ENCODE measurements around the gene DLST.
"Not testable (repeated sequence)": the region's sequence is repeated elsewhere in the genome, so short reads cannot be mapped to it uniquely, and the experiment has no call there.

The DLST gene

GRCh38 chr14:74932401-74932901, 50.7 kb downstream of the DLST start:
- Mint-ChIP-seq H3K4me1 (ENCODE audit: low read depth) (peaks cover 17% of the 10 kb centered on the region), H3K4me3 (no peak overlapping the region), H3K36me3 (ENCODE audit: low read depth) (no peaks in the 10 kb centered on the region), H3K27me3 (peaks cover 6% of the 10 kb centered on the region), H3K9me3 (no peaks in the 10 kb centered on the region), H3K27ac (no peak overlapping the region)

- H3K4me1 Mint-ChIP-seq (ENCODE audit: low read depth), result peaks cover 17% of the 10 kb centered on the region
- not testable (repeated sequence) for H3K27me3 Mint-ChIP-seq; H3K27ac Mint-ChIP-seq; H3K9me3 Mint-ChIP-seq; H3K36me3 Mint-ChIP-seq (ENCODE audit: low read depth); H3K4me3 Mint-ChIP-seq
Measured at GRCh38 chr14:74932936-74933335, 51.2 kb downstream of the DLST start.

- Mint-ChIP-seq H3K27me3 (peaks cover 6% of the 10 kb centered on the region), H3K4me1 (ENCODE audit: low read depth) (peaks cover 22% of the 10 kb centered on the region), H3K4me3 (no peak overlapping the region), H3K9me3 (no peaks in the 10 kb centered on the region), H3K36me3 (ENCODE audit: low read depth) (no peaks in the 10 kb centered on the region), H3K27ac (no peak overlapping the region)
Measured at GRCh38 chr14:74934041-74934440, 52.3 kb downstream of the DLST start.

- H3K27ac Mint-ChIP-seq, result no peak overlapping the region
- H3K27me3 Mint-ChIP-seq, result peaks cover 6% of the 10 kb centered on the region
- no peak overlapping the region for H3K4me3 Mint-ChIP-seq
- peaks cover 24% of the 10 kb centered on the region for H3K4me1 Mint-ChIP-seq (ENCODE audit: low read depth)
- no peaks in the 10 kb centered on the region for H3K36me3 Mint-ChIP-seq (ENCODE audit: low read depth)
- no peaks in the 10 kb centered on the region for H3K9me3 Mint-ChIP-seq
Measured at GRCh38 chr14:74934476-74935359, 53.0 kb downstream of the DLST start.

- Mint-ChIP-seq H3K27me3 (peaks cover 6% of the 10 kb centered on the region), H3K4me1 (ENCODE audit: low read depth) (peaks cover 29% of the 10 kb centered on the region), H3K27ac (no peak overlapping the region), H3K36me3 (ENCODE audit: low read depth) (no peaks in the 10 kb centered on the region), H3K4me3 (no peak overlapping the region), H3K9me3 (no peaks in the 10 kb centered on the region)
Measured at GRCh38 chr14:74935360-74935680, 53.6 kb downstream of the DLST start.

GRCh38 chr14:74936151-74936550, 54.4 kb downstream of the DLST start:
- peaks cover 6% of the 10 kb centered on the region for H3K27me3 Mint-ChIP-seq
- H3K27ac Mint-ChIP-seq, result no peak overlapping the region
- no peaks in the 10 kb centered on the region for H3K9me3 Mint-ChIP-seq
- H3K4me3 Mint-ChIP-seq, result no peak overlapping the region
- H3K36me3 Mint-ChIP-seq (ENCODE audit: low read depth), result no peaks in the 10 kb centered on the region
- peaks cover 33% of the 10 kb centered on the region for H3K4me1 Mint-ChIP-seq (ENCODE audit: low read depth)

GRCh38 chr14:74936731-74937130, 55.0 kb downstream of the DLST start:
- peaks cover 6% of the 10 kb centered on the region for H3K27me3 Mint-ChIP-seq
- peaks cover 39% of the 10 kb centered on the region for H3K4me1 Mint-ChIP-seq (ENCODE audit: low read depth)
- H3K4me3 Mint-ChIP-seq, result no peak overlapping the region
- H3K36me3 Mint-ChIP-seq (ENCODE audit: low read depth), result no peaks in the 10 kb centered on the region
- no peaks in the 10 kb centered on the region for H3K9me3 Mint-ChIP-seq
- no peak overlapping the region for H3K27ac Mint-ChIP-seq

GRCh38 chr14:74937171-74937570, 55.5 kb downstream of the DLST start:
- H3K36me3 Mint-ChIP-seq (ENCODE audit: low read depth), result no peaks in the 10 kb centered on the region
- peaks cover 6% of the 10 kb centered on the region for H3K27me3 Mint-ChIP-seq
- peaks cover 43% of the 10 kb centered on the region for H3K4me1 Mint-ChIP-seq (ENCODE audit: low read depth)
- no peak overlapping the region for H3K4me3 Mint-ChIP-seq
- no peaks in the 10 kb centered on the region for H3K9me3 Mint-ChIP-seq
- peak overlapping the region; percentile 4 for H3K27ac Mint-ChIP-seq

GRCh38 chr14:74938531-74939495, 57.1 kb downstream of the DLST start:
- Mint-ChIP-seq H3K27ac (no peak overlapping the region), H3K27me3 (peaks cover 3% of the 10 kb centered on the region), H3K4me1 (ENCODE audit: low read depth) (peaks cover 48% of the 10 kb centered on the region), H3K36me3 (ENCODE audit: low read depth) (no peaks in the 10 kb centered on the region), H3K4me3 (no peak overlapping the region), H3K9me3 (no peaks in the 10 kb centered on the region)

- H3K9me3 Mint-ChIP-seq, result no peaks in the 10 kb centered on the region
- H3K4me1 Mint-ChIP-seq (ENCODE audit: low read depth), result peaks cover 48% of the 10 kb centered on the region
- no peak overlapping the region for H3K27ac Mint-ChIP-seq
- peak overlapping the region; percentile 70 for H3K4me3 Mint-ChIP-seq
- H3K27me3 Mint-ChIP-seq, result no peaks in the 10 kb centered on the region
- H3K36me3 Mint-ChIP-seq (ENCODE audit: low read depth), result no peaks in the 10 kb centered on the region
Measured at GRCh38 chr14:74940956-74941565, 59.3 kb downstream of the DLST start.

GRCh38 chr14:74941676-74942097, 60.0 kb downstream of the DLST start:
- H3K4me3 Mint-ChIP-seq, result peak overlapping the region; percentile 70
- peaks cover 51% of the 10 kb centered on the region for H3K4me1 Mint-ChIP-seq (ENCODE audit: low read depth)
- H3K9me3 Mint-ChIP-seq, result no peaks in the 10 kb centered on the region
- H3K27me3 Mint-ChIP-seq, result no peaks in the 10 kb centered on the region
- H3K36me3 Mint-ChIP-seq (ENCODE audit: low read depth), result no peaks in the 10 kb centered on the region
- peak overlapping the region; percentile 87 for H3K27ac Mint-ChIP-seq

GRCh38 chr14:74942181-74942580, 60.5 kb downstream of the DLST start:
- Mint-ChIP-seq H3K27ac (peak overlapping the region; percentile 87), H3K4me1 (ENCODE audit: low read depth) (peaks cover 47% of the 10 kb centered on the region), H3K4me3 (peak overlapping the region; percentile 70), H3K9me3 (no peaks in the 10 kb centered on the region), H3K36me3 (ENCODE audit: low read depth) (no peaks in the 10 kb centered on the region), H3K27me3 (no peaks in the 10 kb centered on the region)

GRCh38 chr14:74942608-74943007, 60.9 kb downstream of the DLST start:
- peak overlapping the region; percentile 31 for H3K27ac Mint-ChIP-seq
- no peaks in the 10 kb centered on the region for H3K9me3 Mint-ChIP-seq
- H3K4me1 Mint-ChIP-seq (ENCODE audit: low read depth), result peaks cover 45% of the 10 kb centered on the region
- no peaks in the 10 kb centered on the region for H3K36me3 Mint-ChIP-seq (ENCODE audit: low read depth)
- no peaks in the 10 kb centered on the region for H3K27me3 Mint-ChIP-seq
- H3K4me3 Mint-ChIP-seq, result peak overlapping the region; percentile 70

GRCh38 chr14:74945261-74945851, 63.6 kb downstream of the DLST start:
- H3K4me3 Mint-ChIP-seq, result no peak overlapping the region

More at GRCh38 chr14:74945261-74945851, 63.6 kb downstream of the DLST start:
- no peaks in the 10 kb centered on the region for H3K9me3 Mint-ChIP-seq
- peaks cover 33% of the 10 kb centered on the region for H3K4me1 Mint-ChIP-seq (ENCODE audit: low read depth)
- no peaks in the 10 kb centered on the region for H3K36me3 Mint-ChIP-seq (ENCODE audit: low read depth)
- no peak overlapping the region for H3K27ac Mint-ChIP-seq
- H3K27me3 Mint-ChIP-seq, result no peaks in the 10 kb centered on the region
